Gastroesophageal sphincter (tissue), 4 donors: ENCODE data around the gene DEFB132. TPM values are rescaled to one million over a fixed set of nuclear protein-coding genes. Genes with fewer than 3 reads are reported as not detected.

Experiments
- ATAC-seq: fragments of 150-250 bp; one replicate; pipeline ENCODE4 v1.9.1; 2016; ENCODE audit warnings: mild to moderate bottlenecking, moderate library complexity
- H3K27ac ChIP-seq, 4 donors: fragments of 200-600 bp; sonication (generic) in 3 of 4; 1 replicate in 3 of 4; 2 replicates in 1 of 4; pipeline ENCODE4 v1.5.1; 2016 to 2019
- H3K27me3 ChIP-seq: fragments of 200-600 bp; sonication (generic); one replicate; pipeline ENCODE4 v1.5.1; 2019
- H3K36me3 ChIP-seq, 2 donors: fragments of 200-600 bp; sonication (generic); one replicate each; pipeline ENCODE4 v1.5.1; 2019; ENCODE audit warnings: control low read depth in 1 of 2
- H3K4me1 ChIP-seq, 3 donors: fragments of 200-600 bp; sonication (generic); 1 replicate in 2 of 3; 2 replicates in 1 of 3; pipeline ENCODE4 v1.5.1; 2016 to 2019; ENCODE audit warnings: control low read depth in 2 of 3
- H3K4me3 ChIP-seq, 2 donors: fragments of 200-600 bp; sonication (generic); one replicate each; pipeline ENCODE4 v1.5.1; 2019; ENCODE audit warnings: mild to moderate bottlenecking in 1 of 2, moderate library complexity in 1 of 2
- H3K9me3 ChIP-seq, 3 donors: fragments of 200-600 bp; sonication (generic); one replicate each; pipeline ENCODE4 v1.5.1; 2017 to 2019; ENCODE audit warnings: control low read depth in 2 of 3
- EP300 ChIP-seq: sonication (generic); formaldehyde crosslinking; IDR thresholded peaks from one replicate; pipeline ENCODE4 v1.6.1; 2017; ENCODE audit warnings: antibody characterized with exemption, mild to moderate bottlenecking
- POLR2A ChIP-seq, 2 donors: fragments of 450-650 bp; IDR thresholded peaks; one replicate each; pipeline ENCODE4 v1.6.1; 2017; ENCODE audit warnings: antibody characterized with exemption in 2 of 2, mild to moderate bottlenecking in 2 of 2, moderate library complexity in 1 of 2
- POLR2AphosphoS5 ChIP-seq: sonication (generic); formaldehyde crosslinking; IDR thresholded peaks from one replicate; pipeline ENCODE4 v1.6.1; 2017; ENCODE audit warnings: antibody characterized with exemption
- WGBS, 2 donors: methylation state at CpG; one replicate each; pipeline ENCODE4 v1.1.5; 2018; ENCODE audit warnings: low coverage in 1 of 2; 5-methylcytosine and 5-hydroxymethylcytosine counted together
- total RNA-seq, 4 donors: library from RNA; depleted of rRNA; stranded (reverse); fragments of >200 nt; gene quantifications; one replicate each; pipeline ENCODE4 v1.1.0, GENCODE V29; 2016
- TF ChIP-seq, protein P1 (sequence below), 4 experiments: fragments of 200-600 bp in 2 of 4; fragments of 450-650 bp in 2 of 4; sonication (generic) in 1 of 4; IDR thresholded peaks; one replicate each; pipeline ENCODE4 v1.5.1; 2017 to 2019; ENCODE audit warnings: antibody characterized with exemption in 4 of 4, mild to moderate bottlenecking in 2 of 4, moderate library complexity in 2 of 4

DEFB132 gene, protein sequence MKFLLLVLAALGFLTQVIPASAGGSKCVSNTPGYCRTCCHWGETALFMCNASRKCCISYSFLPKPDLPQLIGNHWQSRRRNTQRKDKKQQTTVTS
- total RNA-seq: not detected

DNA sequence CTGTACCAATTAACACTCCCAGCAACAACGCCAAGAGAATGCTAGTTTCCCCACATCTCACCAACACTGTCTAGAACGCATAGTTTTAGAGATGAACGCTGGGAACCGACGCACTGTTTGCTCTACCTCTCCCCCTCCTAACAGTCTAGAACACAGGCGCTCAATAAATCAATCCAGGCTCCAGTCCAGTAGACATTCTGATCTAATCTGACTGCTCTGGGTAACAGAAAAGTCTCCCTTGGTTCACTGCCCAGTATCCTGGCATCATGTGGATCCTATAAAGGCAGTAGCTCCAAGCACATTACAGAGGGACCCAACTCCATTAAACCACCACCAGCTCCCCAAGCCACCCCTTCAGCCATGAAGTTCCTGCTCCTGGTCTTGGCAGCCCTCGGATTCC lies at the start of gene DEFB132:
Gene DEFB132, plus strand, starts transcription at position 306 of the 400 bp plus-strand sequence. Its CDS starts 55 bp downstream, at position 361.
- ATAC-seq: no peak
- Histone ChIP-seq H3K27ac (no peak within 1 kb of the TSS), H3K36me3 (no peaks in the 10 kb centered on the region), H3K4me3 (no peak within 1 kb of the TSS), H3K27me3 (peaks cover 13% of the 10 kb centered on the region), H3K4me1 (no peaks in the 10 kb centered on the region), H3K9me3 (no peaks in the 10 kb centered on the region)
- 65 to 70% methylated on average over 5 to 6 of the region's 7 CpGs for WGBS, 2 donors
- TF ChIP-seq POLR2AphosphoS5 (no peak), POLR2A (IDR thresholded peaks at IDR 0.05) (no peak), EP300 (no peak)
- TF ChIP-seq, protein P1, sequence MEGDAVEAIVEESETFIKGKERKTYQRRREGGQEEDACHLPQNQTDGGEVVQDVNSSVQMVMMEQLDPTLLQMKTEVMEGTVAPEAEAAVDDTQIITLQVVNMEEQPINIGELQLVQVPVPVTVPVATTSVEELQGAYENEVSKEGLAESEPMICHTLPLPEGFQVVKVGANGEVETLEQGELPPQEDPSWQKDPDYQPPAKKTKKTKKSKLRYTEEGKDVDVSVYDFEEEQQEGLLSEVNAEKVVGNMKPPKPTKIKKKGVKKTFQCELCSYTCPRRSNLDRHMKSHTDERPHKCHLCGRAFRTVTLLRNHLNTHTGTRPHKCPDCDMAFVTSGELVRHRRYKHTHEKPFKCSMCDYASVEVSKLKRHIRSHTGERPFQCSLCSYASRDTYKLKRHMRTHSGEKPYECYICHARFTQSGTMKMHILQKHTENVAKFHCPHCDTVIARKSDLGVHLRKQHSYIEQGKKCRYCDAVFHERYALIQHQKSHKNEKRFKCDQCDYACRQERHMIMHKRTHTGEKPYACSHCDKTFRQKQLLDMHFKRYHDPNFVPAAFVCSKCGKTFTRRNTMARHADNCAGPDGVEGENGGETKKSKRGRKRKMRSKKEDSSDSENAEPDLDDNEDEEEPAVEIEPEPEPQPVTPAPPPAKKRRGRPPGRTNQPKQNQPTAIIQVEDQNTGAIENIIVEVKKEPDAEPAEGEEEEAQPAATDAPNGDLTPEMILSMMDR (IDR thresholded peaks at IDR 0.05): no peak

DNA sequence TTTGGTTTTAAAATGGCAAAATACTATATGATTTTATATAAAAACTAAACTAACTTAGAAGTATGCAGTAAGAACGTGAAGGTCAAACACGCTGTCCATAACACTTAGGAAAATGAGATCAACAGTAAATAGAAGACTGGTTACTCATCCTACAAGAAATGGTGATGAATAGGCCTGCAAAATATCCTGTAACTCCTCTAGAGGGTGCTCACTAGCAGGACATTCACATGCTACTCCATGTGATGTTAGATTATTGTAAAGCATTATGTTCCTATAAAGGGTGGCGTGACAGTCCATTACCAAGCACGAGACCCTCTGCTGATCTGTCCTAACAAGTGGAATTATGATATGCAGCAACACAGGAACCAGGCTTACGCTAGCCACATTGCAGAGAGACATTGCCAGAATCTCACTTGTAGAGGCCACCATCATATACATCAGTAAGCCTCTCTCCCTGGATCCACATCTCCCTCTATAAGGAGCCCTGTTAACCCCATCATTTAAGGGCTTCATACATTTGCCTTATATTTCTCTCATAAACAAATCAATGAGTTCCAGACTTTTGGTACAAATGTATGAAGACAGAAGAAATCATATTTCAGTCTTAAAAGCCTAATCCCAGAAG lies 48.5 kb upstream of the DEFB132 start:
- H3K4me1 ChIP-seq: no peaks in the 10 kb centered on the region
- ATAC-seq: peak; percentile 43
- no peak overlapping the region for H3K27ac ChIP-seq
- no peaks in the 10 kb centered on the region for H3K9me3 ChIP-seq
- H3K27me3 ChIP-seq: no peaks in the 10 kb centered on the region
- WGBS, 2 donors: 10 to 20% methylated on average over 5 of the region's 5 CpGs
- TF ChIP-seq, protein P1 (IDR thresholded peaks at IDR 0.05): peak in 2 of 4 experiments; percentile 43 to 50
- TF ChIP-seq POLR2AphosphoS5: no peak
- no peak for TF ChIP-seq EP300
- no peak for TF ChIP-seq POLR2A (IDR thresholded peaks at IDR 0.05)
- no peaks in the 10 kb centered on the region for H3K36me3 ChIP-seq
- H3K4me3 ChIP-seq: no peak overlapping the region

DNA sequence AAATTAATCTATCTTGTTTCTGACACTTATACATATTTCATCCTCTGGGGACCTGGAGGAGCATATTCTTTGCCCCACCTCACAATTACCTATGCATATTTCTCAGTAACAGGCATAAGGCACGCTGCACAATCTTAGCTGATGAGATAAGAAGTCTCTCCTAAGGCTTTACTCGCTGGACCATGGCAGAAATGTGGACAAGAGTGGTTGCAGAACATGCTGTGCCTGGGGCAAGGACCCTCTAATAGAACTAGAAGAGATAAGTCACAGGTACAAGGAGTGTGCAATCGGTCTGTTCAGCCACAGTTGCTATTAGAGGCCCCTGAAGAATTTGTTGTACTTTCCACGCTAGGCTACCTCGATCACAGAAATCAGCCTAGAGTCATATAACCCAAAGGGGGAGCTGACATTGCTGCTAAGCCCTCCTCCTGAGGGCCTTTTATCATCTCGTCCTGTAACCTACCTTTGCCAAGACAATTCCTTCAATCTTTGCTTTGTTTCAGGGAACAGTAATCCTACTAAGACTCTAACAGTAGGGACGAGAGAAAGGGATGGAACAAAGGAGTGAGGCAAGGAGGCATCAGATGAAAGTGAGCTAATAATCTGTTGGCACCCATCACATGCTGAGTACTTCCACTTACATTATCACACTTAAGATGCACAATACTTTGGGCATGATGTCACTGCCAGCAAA lies 46.6 kb upstream of the DEFB132 start:
- H3K27ac ChIP-seq: no peak overlapping the region
- no peaks in the 10 kb centered on the region for H3K4me1 ChIP-seq
- no peak overlapping the region for H3K4me3 ChIP-seq
- peaks cover 4% of the 10 kb centered on the region for H3K27me3 ChIP-seq
- no peaks in the 10 kb centered on the region for H3K9me3 ChIP-seq
- 43 to 49% methylated on average over 3 to 7 of the region's 7 CpGs for WGBS, 2 donors
- H3K36me3 ChIP-seq: no peaks in the 10 kb centered on the region
- TF ChIP-seq EP300: no peak
- TF ChIP-seq POLR2A (IDR thresholded peaks at IDR 0.05): no peak
- TF ChIP-seq, protein P1 (IDR thresholded peaks at IDR 0.05): no peak
- no peak for TF ChIP-seq POLR2AphosphoS5
- no peak for ATAC-seq

DNA sequence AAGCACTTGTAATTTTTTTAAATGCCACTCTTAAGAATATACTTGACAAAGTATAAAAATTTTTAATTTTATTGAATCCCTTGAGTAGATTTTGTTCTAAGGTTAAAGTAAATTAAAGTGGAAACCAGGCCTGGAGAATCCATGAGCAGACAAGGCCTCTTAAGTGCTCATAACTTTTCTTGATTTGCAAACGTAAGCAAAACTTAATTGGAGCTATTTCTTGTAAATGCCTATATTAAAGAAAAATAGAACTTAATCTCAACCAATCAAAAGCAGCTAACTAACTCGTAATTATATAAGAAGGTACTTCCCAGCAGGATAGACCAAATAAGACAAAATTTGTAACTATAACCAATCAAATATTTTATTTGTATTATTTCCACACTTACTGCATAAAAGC lies 43.1 kb upstream of the DEFB132 start:
- H3K27me3 ChIP-seq: peaks cover 35% of the 10 kb centered on the region
- H3K27ac ChIP-seq: no peak overlapping the region
- H3K36me3 ChIP-seq: no peaks in the 10 kb centered on the region
- TF ChIP-seq POLR2A (IDR thresholded peaks at IDR 0.05) (no peak), POLR2AphosphoS5 (no peak), EP300 (no peak)
- TF ChIP-seq, protein P1 (IDR thresholded peaks at IDR 0.05): no peak
- ATAC-seq: no peak
- H3K4me3 ChIP-seq: no peak overlapping the region
- H3K9me3 ChIP-seq: no peaks in the 10 kb centered on the region
- H3K4me1 ChIP-seq: no peaks in the 10 kb centered on the region
- WGBS, 2 donors: 55 to 64% methylated on average over 2 of the region's 2 CpGs
